Neutrophil (primary cell): ENCODE results near the gene MRC1.

Experiments
- H3K27ac ChIP-seq: fragments of 200-600 bp; sonication (generic); 2 replicates; pipeline ENCODE4 v1.5.1; 2016; ENCODE audit warnings: mild to moderate bottlenecking, moderate library complexity
- H3K27me3 ChIP-seq: fragments of 200-600 bp; sonication (generic); 2 replicates; pipeline ENCODE4 v1.6.0; 2016; ENCODE audit warnings: mild to moderate bottlenecking
- H3K36me3 ChIP-seq: fragments of 200-600 bp; sonication (generic); 2 replicates; pipeline ENCODE4 v1.5.1; 2017
- H3K4me1 ChIP-seq, 2 experiments: fragments of 200-600 bp in 1 of 2; sonication (generic) in 1 of 2; 1 replicate in 1 of 2; 2 replicates in 1 of 2; pipeline versions ENCODE4 v1.5.1 to v1.6.1; 2013 to 2016; ENCODE audit warnings: low read depth in 1 of 2, low read length in 1 of 2, mild to moderate bottlenecking in 1 of 2, moderate library complexity in 1 of 2; ENCODE audit not compliant: control insufficient read depth in 1 of 2, insufficient read depth in 1 of 2
- H3K4me3 ChIP-seq, 2 experiments: fragments of 200-600 bp in 1 of 2; sonication (generic) in 1 of 2; 1 replicate in 1 of 2; 2 replicates in 1 of 2; pipeline ENCODE4 v1.5.1; 2013 to 2016; ENCODE audit warnings: low read depth in 1 of 2, low read length in 1 of 2, mild to moderate bottlenecking in 1 of 2, moderate library complexity in 1 of 2
- H3K9me3 ChIP-seq: fragments of 200-600 bp; sonication (generic); 2 replicates; pipeline ENCODE4 v1.5.1; 2016
- CTCF ChIP-seq: fragments of 200-600 bp; sonication (generic); IDR thresholded peaks from 2 replicates; pipeline ENCODE4 v1.5.1; 2016; ENCODE audit warnings: antibody characterized with exemption

The MRC1 gene

DNA sequence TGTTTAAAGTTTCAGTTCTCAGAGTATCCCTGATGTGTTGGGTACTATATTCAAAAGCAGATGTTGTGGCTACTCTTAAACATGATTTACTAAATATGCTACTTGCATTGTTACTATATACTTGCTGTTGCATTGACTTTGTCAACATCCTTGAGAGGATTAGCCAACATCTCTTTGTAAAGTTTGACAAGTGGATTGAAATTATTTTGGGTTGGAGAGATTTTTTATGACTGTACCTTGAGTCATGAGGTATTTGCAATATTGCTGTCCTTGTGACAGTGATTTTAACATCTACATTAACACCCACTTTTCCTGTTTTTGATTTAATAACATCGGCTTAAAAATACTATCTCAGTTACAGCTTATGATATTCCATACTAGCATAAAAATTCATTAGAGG lies 31.9 kb downstream of the MRC1 start:
- no peak overlapping the region for H3K27ac ChIP-seq
- H3K27me3 ChIP-seq, result peaks cover 20% of the 10 kb centered on the region
- no peak overlapping the region for H3K4me3 ChIP-seq
- H3K4me1 ChIP-seq, result no peaks in the 10 kb centered on the region
- no peaks in the 10 kb centered on the region for H3K36me3 ChIP-seq
- H3K9me3 ChIP-seq, result no peaks in the 10 kb centered on the region
- no peak for TF ChIP-seq CTCF

DNA sequence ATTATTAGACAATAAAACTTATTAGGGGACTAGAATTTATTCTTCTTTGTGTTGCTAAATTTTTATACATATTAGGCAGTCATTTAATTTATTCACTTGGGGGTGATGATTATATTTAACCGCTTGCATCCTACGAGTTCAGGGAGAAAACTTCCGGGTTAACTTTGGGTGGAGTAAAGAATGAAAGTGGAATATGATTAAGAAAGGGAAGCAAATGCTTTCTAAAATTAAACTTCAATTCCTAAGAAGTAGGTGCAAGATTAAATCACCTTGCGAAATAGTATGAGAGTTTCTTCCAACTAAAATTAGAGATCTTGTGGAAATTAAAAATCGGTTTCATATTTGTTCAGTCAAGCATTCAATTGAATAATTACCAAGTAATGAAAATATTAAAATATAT lies 33.5 kb downstream of the MRC1 start:
- Histone ChIP-seq H3K27ac (no peak overlapping the region), H3K9me3 (no peaks in the 10 kb centered on the region), H3K27me3 (peaks cover 7% of the 10 kb centered on the region), H3K4me3 (no peak overlapping the region), H3K4me1 (no peaks in the 10 kb centered on the region), H3K36me3 (no peaks in the 10 kb centered on the region)
- TF ChIP-seq CTCF, result no peak

- H3K27ac ChIP-seq, result no peak overlapping the region
- TF ChIP-seq CTCF, result no peak
- no peaks in the 10 kb centered on the region for H3K36me3 ChIP-seq
- no peak overlapping the region for H3K4me3 ChIP-seq
- no peaks in the 10 kb centered on the region for H3K9me3 ChIP-seq
- H3K27me3 ChIP-seq, result no peaks in the 10 kb centered on the region
- H3K4me1 ChIP-seq, result no peaks in the 10 kb centered on the region
These were observed 38.6 kb downstream of the MRC1 start for GRCh38 chr10:17847585-17848296.

DNA sequence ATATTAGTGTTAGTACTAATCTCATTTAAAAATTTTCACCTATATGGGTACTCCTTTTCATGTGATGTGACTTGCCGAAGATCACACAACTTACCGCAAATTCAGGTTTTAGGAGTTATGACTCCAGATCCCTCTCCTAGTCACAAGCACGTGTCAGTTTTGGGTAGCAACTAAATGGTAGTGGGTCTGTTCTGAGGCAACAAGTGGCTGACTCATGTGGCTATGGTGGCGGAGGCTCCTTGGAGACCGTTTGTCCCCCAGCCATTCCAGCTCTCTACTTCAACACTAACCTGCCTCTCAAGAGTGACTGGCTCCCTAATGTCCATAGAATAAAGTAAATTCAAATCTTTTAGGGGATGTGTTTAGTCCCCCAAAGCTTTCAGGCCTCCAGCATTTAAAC lies 39.5 kb downstream of the MRC1 start:
- Histone ChIP-seq H3K4me1 (no peaks in the 10 kb centered on the region), H3K27me3 (no peaks in the 10 kb centered on the region), H3K4me3 (no peak overlapping the region), H3K27ac (no peak overlapping the region), H3K36me3 (no peaks in the 10 kb centered on the region), H3K9me3 (no peaks in the 10 kb centered on the region)
- no peak for TF ChIP-seq CTCF

- H3K4me3 ChIP-seq, result no peak overlapping the region
- H3K27me3 ChIP-seq, result no peaks in the 10 kb centered on the region
- no peaks in the 10 kb centered on the region for H3K36me3 ChIP-seq
- H3K27ac ChIP-seq, result no peak overlapping the region
- no peaks in the 10 kb centered on the region for H3K4me1 ChIP-seq
- no peak for TF ChIP-seq CTCF
- no peaks in the 10 kb centered on the region for H3K9me3 ChIP-seq
These were observed 41.4 kb downstream of the MRC1 start for GRCh38 chr10:17850501-17850900.
